Measurements from ENCODE around the gene FHL5. TPM values are rescaled to one million over a fixed set of nuclear protein-coding genes. Genes with fewer than 3 reads are reported as not detected.

FHL5 gene
- total RNA-seq, 1 donor from 2014 or later = 21.4 TPM

GRCh38 chr6:96570053-96570452, 7.1 kb downstream of the FHL5 start:
- H3K27me3 ChIP-seq = no peaks in the 10 kb centered on the region
- no peaks in the 10 kb centered on the region for H3K4me1 ChIP-seq
- no peak overlapping the region for H3K4me3 ChIP-seq
- TF ChIP-seq POLR2AphosphoS5 (IDR thresholded peaks at IDR 0.05; ENCODE audit: insufficient read depth in 1 of 2, low read depth in 1 of 2) (no peak), CTCF (IDR thresholded peaks at IDR 0.05) (no peak), POLR2A (IDR thresholded peaks at IDR 0.05) (no peak)
- no peak for DNase-seq (ENCODE audit: extremely low spot score in 2 of 2)
- H3K27ac ChIP-seq = no peak overlapping the region
- intact Hi-C loops (cut with DNase I) = no loop called here
- H3K9me3 ChIP-seq = no peaks in the 10 kb centered on the region
- no peaks in the 10 kb centered on the region for H3K36me3 ChIP-seq

DNA sequence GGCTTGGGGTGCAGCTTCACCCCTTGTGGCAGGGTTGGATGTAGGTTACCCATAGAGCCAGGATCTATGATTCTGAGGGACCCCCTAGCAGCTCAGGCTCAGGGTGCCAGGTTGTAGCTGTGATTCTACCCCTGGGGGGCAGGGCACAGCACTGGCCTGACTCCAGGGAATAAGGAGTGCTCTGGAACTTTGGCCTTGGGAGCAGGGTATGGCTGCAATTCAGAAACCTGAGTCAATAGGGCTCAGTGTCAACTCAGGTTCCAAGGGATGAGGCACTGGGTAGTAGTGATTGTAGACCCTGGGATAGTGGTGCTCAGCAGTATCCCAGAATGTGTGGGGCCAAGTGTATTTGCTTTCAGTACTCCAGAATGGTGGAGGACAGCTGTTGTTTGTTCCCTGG, 8.6 kb downstream of the FHL5 start:
- intact Hi-C loops (cut with DNase I) = no loop called here
- DNase-seq (ENCODE audit: extremely low spot score in 2 of 2) = no peak
- Histone ChIP-seq H3K4me3 (no peak overlapping the region), H3K36me3 (no peaks in the 10 kb centered on the region), H3K27me3 (no peaks in the 10 kb centered on the region), H3K27ac (no peak overlapping the region), H3K9me3 (no peaks in the 10 kb centered on the region), H3K4me1 (no peaks in the 10 kb centered on the region)
- no peak for TF ChIP-seq POLR2A (IDR thresholded peaks at IDR 0.05)
- no peak for TF ChIP-seq CTCF (IDR thresholded peaks at IDR 0.05)
- TF ChIP-seq POLR2AphosphoS5 (IDR thresholded peaks at IDR 0.05; ENCODE audit: insufficient read depth in 1 of 2, low read depth in 1 of 2) = no peak

DNA sequence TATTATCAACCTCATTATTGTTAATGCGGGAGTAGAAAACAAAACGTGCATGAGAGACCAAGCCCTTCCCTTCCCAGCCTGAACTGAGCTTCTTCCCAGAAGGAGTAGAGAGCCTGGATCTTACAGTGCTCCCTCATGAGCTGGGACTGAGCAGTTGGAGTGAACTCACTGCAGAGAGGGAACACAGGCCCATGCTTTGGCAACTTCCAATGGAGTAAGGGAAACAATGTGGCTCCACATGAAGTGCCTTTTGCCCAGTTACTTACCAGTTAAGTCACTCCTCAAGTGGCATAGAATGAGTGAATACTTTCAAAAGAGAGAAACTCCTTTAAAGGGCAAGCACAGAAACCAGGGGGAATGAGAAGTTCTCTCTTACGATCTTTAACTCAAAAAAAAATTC, 12.4 kb downstream of the FHL5 start:
- Histone ChIP-seq H3K36me3 (no peaks in the 10 kb centered on the region), H3K27ac (no peak overlapping the region), H3K27me3 (no peaks in the 10 kb centered on the region), H3K9me3 (no peaks in the 10 kb centered on the region), H3K4me1 (no peaks in the 10 kb centered on the region), H3K4me3 (no peak overlapping the region)
- intact Hi-C loops (cut with DNase I) = no loop called here
- TF ChIP-seq POLR2AphosphoS5 (IDR thresholded peaks at IDR 0.05; ENCODE audit: insufficient read depth in 1 of 2, low read depth in 1 of 2) (no peak), POLR2A (IDR thresholded peaks at IDR 0.05) (no peak), CTCF (IDR thresholded peaks at IDR 0.05) (no peak)
- no peak for DNase-seq (ENCODE audit: extremely low spot score in 2 of 2)

- Histone ChIP-seq H3K4me1 (no peaks in the 10 kb centered on the region), H3K27ac (no peak overlapping the region), H3K36me3 (no peaks in the 10 kb centered on the region), H3K27me3 (no peaks in the 10 kb centered on the region), H3K4me3 (no peak overlapping the region), H3K9me3 (no peaks in the 10 kb centered on the region)
- TF ChIP-seq POLR2AphosphoS5 (IDR thresholded peaks at IDR 0.05; ENCODE audit: insufficient read depth in 1 of 2, low read depth in 1 of 2) (no peak), POLR2A (IDR thresholded peaks at IDR 0.05) (no peak), CTCF (IDR thresholded peaks at IDR 0.05) (no peak)
- DNase-seq (ENCODE audit: extremely low spot score in 2 of 2) = no peak
- intact Hi-C loops (cut with DNase I) = no loop called here
These were observed 13.3 kb downstream of the FHL5 start for GRCh38 chr6:96576221-96576620.

GRCh38 chr6:96582021-96582420, 19.1 kb downstream of the FHL5 start:
- H3K27ac ChIP-seq = no peak overlapping the region
- H3K9me3 ChIP-seq = no peaks in the 10 kb centered on the region
- intact Hi-C loops (cut with DNase I) = no loop called here

DNA sequence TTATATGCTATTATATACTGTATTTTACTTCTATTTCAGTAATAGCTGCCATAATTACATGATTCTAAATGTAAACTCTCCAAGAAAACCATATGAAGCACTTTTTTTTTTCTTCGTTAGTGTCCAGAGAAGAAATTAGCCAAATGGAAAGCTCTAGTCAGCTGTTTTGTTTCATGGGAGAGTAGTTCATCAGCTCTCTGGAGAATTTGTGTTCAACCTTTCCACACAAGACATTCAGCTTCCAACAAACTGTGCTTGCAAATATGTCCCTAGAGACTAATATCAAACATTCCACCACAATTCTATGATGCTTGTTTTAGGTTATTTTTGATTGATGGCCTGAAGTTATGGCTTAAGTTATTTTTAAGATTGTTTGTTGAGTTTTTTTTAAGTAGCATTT, 19.5 kb downstream of the FHL5 start:
- no peak overlapping the region for H3K4me3 ChIP-seq
- no peak overlapping the region for H3K27ac ChIP-seq
- H3K4me1 ChIP-seq = no peaks in the 10 kb centered on the region
- DNase-seq (ENCODE audit: extremely low spot score in 2 of 2) = no peak
- H3K27me3 ChIP-seq = no peaks in the 10 kb centered on the region
- TF ChIP-seq POLR2AphosphoS5 (IDR thresholded peaks at IDR 0.05; ENCODE audit: insufficient read depth in 1 of 2, low read depth in 1 of 2) (no peak), CTCF (IDR thresholded peaks at IDR 0.05) (no peak), POLR2A (IDR thresholded peaks at IDR 0.05) (no peak)
- intact Hi-C loops (cut with DNase I) = no loop called here
- no peaks in the 10 kb centered on the region for H3K9me3 ChIP-seq
- H3K36me3 ChIP-seq = no peaks in the 10 kb centered on the region

More at GRCh38 chr6:96582021-96582420, 19.1 kb downstream of the FHL5 start:
- Histone ChIP-seq H3K4me1 (no peaks in the 10 kb centered on the region), H3K27me3 (no peaks in the 10 kb centered on the region), H3K4me3 (no peak overlapping the region), H3K36me3 (no peaks in the 10 kb centered on the region)
- DNase-seq (ENCODE audit: extremely low spot score in 2 of 2) = no peak
- no peak for TF ChIP-seq POLR2A (IDR thresholded peaks at IDR 0.05)

All from vagina (tissue), 2 donors.